GM12892 (cell line): Measurements from ENCODE around the gene NPAS1.

ENCODE experiments used
- DNase-seq: peaks from one replicate; pipeline ENCODE4 v3.0.0; 2011; ENCODE audit not compliant: insufficient read length
- FAIRE-seq: peaks from 2 replicates; lab custom pipeline; 2011; peaks lifted over from hg19 to GRCh38; lab: Jason Lieb, UNC
- POLR2A ChIP-seq: IDR thresholded peaks from 2 replicates; pipeline ENCODE4 v1.6.1; 2011; ENCODE audit warnings: low read depth, low read length, control low read depth
- POLR2AphosphoS5 ChIP-seq: IDR thresholded peaks from 2 replicates; pipeline ENCODE4 v1.6.1; 2011; ENCODE audit warnings: low read depth, low read length, control low read depth
- TAF1 ChIP-seq: IDR thresholded peaks from 2 replicates; pipeline ENCODE4 v1.6.1; 2011; ENCODE audit warnings: low read depth, mild to moderate bottlenecking, control low read depth, low read length, borderline replicate concordance

NPAS1 gene

DNA sequence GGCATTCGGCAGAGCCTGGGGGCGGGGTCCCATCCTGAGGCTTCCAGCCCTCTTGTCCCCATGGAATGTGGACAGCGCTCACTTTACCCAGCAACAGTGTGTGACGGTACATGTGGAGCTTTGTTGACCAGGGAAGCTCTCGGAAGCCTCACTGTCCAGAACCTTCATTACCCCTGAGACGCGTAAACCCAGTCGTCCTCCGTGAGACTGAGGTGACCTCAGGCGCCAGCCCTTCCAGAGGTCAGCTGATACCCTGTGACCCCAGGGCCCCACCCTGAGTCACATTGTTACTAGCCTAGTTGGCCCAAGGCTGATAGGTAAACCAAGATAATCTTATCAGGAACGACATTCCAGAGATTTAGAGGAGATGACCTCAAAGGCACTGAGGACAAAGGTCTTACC lies 39.0 kb downstream of the NPAS1 start:
- no peak for DNase-seq
- FAIRE-seq = no peak
- TF ChIP-seq TAF1 (no peak), POLR2AphosphoS5 (no peak), POLR2A (no peak)

DNA sequence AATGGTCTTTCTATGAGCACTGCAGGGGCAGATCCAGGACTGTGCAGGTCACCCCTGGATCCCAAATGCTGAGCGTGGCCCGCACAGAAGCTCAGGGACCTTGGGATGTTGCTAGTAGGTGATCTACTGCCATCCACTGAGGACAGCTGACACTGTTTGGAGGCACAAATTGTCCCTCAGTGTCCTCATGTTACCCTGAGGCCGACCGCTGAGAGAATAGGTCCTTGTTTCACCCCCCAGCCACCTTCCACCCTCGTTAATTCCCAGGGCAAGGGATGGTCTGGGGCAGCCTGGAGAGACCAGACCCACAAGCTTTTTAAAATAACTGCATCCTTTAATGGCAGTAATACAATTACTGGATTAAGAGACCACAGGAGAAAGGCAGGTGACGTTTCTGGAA lies 44.2 kb downstream of the NPAS1 start:
- FAIRE-seq = no peak
- no peak for TF ChIP-seq TAF1
- TF ChIP-seq POLR2A = no peak
- no peak for DNase-seq

DNA sequence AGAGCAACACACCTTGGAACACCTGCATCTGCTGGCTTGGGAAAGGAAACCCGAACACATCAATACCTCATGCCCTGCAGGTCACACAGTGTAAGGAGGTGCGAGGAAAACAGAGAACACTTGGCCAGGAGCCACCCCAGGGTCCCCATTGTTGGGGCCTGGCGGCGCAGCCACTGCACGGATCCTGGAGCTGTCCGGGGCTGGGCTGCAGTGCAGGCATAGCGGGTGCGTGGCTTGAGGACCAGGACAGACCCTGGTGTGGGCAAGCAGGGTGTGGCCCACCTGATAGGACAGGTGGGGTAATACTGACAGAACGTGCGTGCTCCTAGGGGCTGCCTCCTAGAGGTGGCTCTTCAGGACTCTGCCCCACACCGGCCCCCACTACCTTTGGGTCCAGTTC lies 45.6 kb downstream of the NPAS1 start:
- no peak for DNase-seq
- FAIRE-seq = no peak
- no peak for TF ChIP-seq POLR2AphosphoS5

DNA sequence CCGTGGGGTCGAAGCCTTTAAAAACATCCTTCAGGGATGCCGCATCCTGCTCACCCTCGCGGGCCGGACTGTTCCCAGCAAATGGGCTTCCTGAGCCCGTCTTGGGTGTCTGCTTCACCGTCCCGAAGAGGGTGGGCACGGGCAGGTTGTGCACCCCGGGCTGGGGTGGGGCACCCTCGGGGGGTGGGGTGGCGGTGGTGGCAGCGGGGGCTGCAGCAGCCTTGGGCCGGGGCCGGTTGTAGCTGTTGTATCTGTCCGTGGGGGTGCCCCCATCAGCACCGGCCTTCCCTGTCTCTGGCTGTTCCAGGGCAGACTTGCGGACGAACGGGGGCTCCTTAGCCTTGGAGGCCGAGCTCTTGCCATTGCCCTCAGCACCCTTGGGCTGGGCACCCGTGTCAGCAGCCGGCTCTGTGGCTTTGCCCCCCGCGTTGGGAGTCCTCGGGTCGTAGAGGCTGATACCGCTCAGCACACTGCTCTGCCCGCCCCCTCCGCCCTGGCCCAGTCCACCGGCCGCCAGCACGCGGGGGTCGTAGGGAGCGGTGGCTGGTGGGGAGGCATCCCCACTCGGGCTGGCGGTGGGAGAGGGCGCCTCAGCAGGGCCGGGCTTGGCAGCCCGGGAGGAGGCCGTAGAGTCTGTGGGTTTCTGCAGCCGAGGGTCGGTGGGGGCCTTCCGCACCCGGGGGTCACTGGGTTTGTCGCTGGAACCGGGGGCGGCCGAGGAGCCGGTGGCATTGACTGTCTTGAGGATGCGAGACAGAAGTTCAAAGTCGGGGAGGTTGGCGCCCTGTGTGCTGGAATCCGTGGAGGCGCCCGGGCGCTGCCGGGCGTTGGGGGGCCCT lies 47.0 kb downstream of the NPAS1 start:
- no peak for TF ChIP-seq POLR2A
- no peak for TF ChIP-seq TAF1
- no peak for TF ChIP-seq POLR2AphosphoS5
- DNase-seq (no peak), FAIRE-seq (no peak)

DNA sequence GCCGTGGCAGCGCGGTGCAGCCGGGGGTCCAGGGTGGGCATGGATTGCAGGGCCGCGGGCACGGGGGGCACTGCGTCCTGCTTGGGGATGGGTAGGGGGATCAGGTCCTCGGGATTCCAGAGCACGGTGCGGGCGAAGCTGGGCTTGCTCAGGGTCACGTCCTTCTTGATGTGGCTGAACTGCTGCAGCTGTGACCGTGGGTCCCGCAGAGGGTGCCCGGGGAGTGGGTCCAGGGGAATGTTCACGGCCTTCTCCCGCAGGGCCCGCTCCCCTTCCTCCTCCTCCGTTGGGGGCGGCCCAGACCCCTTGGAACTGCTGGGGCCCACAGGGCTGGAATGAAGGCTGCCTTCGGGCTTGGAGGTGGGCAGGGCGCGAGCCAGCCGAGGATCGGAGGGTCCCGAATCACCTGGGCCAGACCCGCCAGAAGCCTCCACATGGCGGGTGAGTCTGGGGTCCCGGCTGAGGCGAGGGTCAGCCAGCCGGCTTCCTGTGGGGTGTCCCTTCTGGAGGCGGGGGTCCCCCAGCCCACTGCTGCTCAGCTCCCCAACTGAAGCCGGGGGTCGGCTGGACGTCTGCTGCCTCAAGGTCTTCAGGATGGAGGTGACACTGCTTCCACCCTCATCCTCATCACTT lies 47.7 kb downstream of the NPAS1 start:
- FAIRE-seq = no peak
- TF ChIP-seq POLR2A = no peak
- TF ChIP-seq POLR2AphosphoS5 = no peak
- no peak for TF ChIP-seq TAF1
- DNase-seq = no peak

DNA sequence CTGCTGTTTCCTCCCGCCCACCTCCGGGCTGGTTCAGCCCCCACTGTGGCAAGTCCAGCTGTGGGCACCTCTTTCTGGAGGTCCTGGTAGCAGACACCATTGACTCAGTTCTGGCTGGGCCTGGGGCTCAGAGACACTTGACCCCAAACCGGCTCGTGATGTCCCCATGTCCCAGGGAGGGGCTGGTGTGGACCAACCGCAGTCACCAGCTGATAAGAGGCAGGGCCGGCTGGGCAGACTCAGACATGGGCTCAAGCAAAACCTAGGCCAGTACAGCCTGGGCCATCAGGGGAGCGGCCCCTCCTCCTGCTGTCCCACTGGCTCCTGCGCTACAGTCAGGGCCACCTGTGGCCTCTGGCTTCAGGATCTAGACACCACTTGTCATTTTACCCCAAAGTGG lies 48.6 kb downstream of the NPAS1 start:
- DNase-seq (no peak), FAIRE-seq (no peak)
- TF ChIP-seq POLR2AphosphoS5 (no peak), TAF1 (no peak), POLR2A (no peak)

DNA sequence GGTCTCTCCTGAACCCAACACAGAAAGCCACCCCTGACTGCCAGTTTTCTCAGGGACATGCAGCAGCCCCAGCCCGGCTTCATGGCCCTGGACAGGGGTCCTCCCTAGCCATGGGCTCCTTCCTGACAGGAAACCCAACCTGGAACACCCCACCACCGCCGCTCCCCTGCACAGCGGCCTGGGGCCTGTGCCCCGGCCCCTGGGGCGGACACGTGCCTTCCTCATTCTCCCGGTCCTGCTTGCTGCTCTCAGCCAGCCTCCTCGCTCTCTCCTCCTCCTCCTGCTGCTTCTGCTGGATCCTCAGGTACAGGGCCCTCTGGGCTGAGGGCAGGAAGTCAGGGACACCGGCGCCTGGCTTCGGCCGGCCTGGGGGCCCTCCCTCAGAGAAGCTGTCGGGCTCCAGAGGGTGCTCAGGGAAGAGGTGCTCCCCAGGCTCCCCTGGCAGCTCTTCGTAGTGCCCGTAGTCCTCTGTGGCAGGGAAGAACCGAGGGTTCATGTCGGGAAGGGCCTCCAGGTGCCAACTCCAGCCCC lies 49.3 kb downstream of the NPAS1 start:
- no peak for DNase-seq
- FAIRE-seq = no peak
- no peak for TF ChIP-seq POLR2AphosphoS5
- no peak for TF ChIP-seq POLR2A
- TF ChIP-seq TAF1 = no peak

DNA sequence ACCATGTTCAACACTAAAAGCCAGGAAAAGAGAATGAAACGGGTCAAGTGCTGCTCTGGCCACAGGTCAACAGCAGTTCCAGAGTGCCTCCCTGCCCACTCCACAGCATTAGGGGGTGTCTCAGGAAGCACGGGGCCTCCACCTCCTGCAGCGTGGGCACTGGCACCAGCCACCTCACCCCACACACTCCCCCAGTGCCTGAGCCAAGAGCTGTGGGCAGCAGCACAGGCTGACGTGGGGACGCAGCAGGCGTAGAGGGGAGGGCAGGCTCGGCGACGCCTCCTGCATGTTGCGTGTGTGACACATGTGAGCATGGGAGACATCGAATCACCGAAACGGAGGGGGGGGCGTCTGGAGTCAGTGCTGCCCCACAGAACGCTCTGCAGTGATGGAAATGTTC lies 50.2 kb downstream of the NPAS1 start:
- DNase-seq (no peak), FAIRE-seq (no peak)
- TF ChIP-seq POLR2AphosphoS5 = no peak
- no peak for TF ChIP-seq POLR2A
- no peak for TF ChIP-seq TAF1

DNA sequence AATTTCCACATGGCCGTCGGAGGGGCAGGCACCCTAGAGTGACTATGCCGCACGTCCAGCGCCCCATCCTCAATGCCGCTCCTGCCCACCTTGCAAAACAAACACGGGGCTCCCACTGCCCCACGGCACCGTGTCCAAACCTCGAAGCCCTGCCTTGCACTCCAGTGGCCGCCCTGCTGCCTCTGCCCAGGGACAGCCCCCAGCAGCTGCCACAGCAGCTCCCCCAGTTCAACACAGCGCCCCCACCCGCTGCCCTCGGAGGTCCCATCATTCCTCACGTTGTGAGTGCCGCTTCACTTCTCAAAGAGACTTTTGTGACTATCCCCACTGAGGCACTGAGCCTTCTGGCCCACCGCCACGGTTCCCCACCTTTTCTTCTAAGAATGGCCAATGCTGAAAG lies 51.1 kb downstream of the NPAS1 start:
- FAIRE-seq = no peak
- DNase-seq = no peak
- TF ChIP-seq POLR2A (no peak), POLR2AphosphoS5 (no peak), TAF1 (no peak)

DNA sequence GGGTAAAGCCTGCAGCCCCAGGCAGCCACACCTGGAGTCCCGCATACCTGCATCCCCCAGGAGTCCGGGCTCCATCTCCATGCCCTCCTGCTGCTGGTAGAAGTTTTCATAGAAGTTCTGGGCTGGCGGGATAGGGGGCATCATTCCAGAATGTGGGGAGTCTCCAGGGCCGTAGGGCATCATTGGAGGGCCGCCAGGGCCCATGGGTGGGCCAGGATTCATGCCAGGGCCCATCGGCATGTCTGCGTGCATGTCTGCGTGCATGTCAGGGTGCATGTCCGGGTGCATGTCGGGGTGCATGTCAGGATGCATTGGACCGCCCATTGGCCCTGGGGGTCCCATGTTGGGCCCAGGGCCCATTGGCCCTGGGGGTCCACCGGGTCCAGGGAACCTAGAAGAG lies 52.1 kb downstream of the NPAS1 start:
- no peak for FAIRE-seq
- DNase-seq = no peak
- TF ChIP-seq POLR2AphosphoS5 (no peak), TAF1 (no peak), POLR2A (no peak)

DNA sequence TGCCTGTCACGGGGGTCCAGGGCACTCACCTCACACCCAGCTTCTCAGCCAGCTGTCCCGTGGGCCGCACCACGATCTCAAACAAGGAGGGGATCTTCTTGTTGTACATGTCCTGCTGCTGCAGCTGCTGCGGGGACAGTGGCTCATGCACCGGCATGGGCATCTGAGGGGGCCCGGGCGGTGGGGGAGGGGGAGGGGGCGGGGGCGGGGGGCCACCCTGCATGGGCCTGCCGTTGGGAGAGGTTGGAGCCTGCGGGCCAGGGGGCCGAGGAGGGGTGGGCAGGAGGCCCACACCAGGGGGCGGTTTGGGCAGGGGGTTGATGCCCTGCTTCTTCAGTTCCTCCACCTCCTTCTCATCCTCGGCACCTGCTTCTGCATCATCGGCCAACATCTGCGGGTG lies 52.7 kb downstream of the NPAS1 start:
- DNase-seq = no peak
- FAIRE-seq = no peak
- TF ChIP-seq POLR2A = no peak
- no peak for TF ChIP-seq TAF1
- no peak for TF ChIP-seq POLR2AphosphoS5

DNA sequence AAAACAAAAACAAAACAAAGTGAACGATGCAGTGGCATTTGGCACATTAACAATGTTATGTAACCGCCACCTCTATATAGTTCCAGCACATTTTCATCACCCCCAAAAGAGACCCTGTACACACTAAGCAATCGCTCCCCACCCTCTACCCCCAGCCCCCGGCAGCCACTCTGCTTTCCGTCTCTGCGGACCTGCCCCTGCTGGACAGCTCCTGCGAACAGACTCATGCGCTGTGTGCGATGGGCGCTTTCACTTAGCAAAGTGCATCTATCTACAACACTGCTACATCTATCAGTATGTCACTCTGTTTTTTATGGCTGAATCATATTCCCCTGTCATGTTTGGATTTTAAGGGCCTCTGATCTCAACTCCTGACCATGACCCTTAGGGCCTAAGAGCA lies 53.9 kb downstream of the NPAS1 start:
- DNase-seq (no peak), FAIRE-seq (no peak)
- no peak for TF ChIP-seq TAF1
- TF ChIP-seq POLR2A = no peak
- no peak for TF ChIP-seq POLR2AphosphoS5
